ENCODE measurements around the gene TBC1D22A. TPM values are rescaled to one million over a fixed set of nuclear protein-coding genes. Genes with fewer than 3 reads are reported as not detected.

The TBC1D22A gene
- total RNA-seq, 1 experiment from 2014 or later: 20.9 TPM

DNA sequence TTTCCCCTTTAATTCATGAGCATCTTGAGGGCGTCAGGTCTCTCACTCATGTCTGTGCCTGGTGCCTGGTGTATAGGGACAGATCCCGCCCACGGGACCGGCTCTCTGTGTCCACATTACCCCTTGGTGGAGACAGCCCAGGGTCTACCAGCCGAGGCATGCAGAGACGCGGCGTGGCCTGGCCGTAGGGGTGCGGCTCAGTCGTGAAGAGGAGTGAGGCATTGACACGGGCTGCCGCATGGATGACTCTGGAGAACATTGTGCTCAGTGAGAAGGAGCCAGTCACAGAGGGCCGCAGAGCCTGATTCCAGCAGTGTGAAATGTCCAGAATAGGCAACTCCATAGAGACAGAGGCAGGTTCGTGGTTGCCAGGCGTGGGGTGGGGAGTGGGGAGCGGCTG lies 209.8 kb downstream of the TBC1D22A start:
- H3K4me1 ChIP-seq (ENCODE audit: control insufficient read depth in 1 of 2, insufficient read depth in 2 of 2, low read length in 2 of 2): peaks cover 5 to 9% of the 10 kb centered on the region in 2 experiments; a peak in 1 of 4 replicates
- H3K36me3 ChIP-seq (ENCODE audit: control insufficient read depth in 1 of 2, insufficient read depth in 2 of 2, low read length in 2 of 2): no peaks in the 10 kb centered on the region
- CTCF ChIA-PET: no interaction called here
- RAD21 ChIA-PET (ENCODE audit: low non-redundant PET in 1 of 2, low total read pairs in 2 of 2, uncharacterized antibody in 2 of 2, unreplicated experiment in 2 of 2): no interaction called here
- H3K4me3 ChIP-seq (replicated peaks in 1 of 2; ENCODE audit: low read depth in 1 of 2, low read length in 2 of 2): no peak overlapping the region
- intact Hi-C loops (cut with micrococcal nuclease): no loop called here
- TF ChIP-seq ZNF274 (IDR thresholded peaks at IDR 0.05; ENCODE audit: low read depth, low read length) (no peak), POLR2A (IDR thresholded peaks at IDR 0.05; ENCODE audit: borderline replicate concordance, extremely low read depth, insufficient read depth, insufficient read length) (no peak), SP1 (IDR thresholded peaks at IDR 0.05; ENCODE audit: low read depth) (no peak), EZH2 (IDR thresholded peaks at IDR 0.05) (no peak), CEBPB (IDR thresholded peaks at IDR 0.05; ENCODE audit: low read depth) (no peak), YY1 (IDR thresholded peaks at IDR 0.05; ENCODE audit: extremely low read depth, insufficient replicate concordance, low read depth, low read length) (no peak), EZH2phosphoT487 (IDR thresholded peaks at IDR 0.05; ENCODE audit: borderline replicate concordance) (no peak), ZFX (IDR thresholded peaks at IDR 0.05) (no peak), SIN3A (IDR thresholded peaks at IDR 0.05; ENCODE audit: low read depth) (no peak), POLR2AphosphoS5 (IDR thresholded peaks at IDR 0.05; ENCODE audit: low read depth, low read length) (no peak)
- TF ChIP-seq, protein P1, sequence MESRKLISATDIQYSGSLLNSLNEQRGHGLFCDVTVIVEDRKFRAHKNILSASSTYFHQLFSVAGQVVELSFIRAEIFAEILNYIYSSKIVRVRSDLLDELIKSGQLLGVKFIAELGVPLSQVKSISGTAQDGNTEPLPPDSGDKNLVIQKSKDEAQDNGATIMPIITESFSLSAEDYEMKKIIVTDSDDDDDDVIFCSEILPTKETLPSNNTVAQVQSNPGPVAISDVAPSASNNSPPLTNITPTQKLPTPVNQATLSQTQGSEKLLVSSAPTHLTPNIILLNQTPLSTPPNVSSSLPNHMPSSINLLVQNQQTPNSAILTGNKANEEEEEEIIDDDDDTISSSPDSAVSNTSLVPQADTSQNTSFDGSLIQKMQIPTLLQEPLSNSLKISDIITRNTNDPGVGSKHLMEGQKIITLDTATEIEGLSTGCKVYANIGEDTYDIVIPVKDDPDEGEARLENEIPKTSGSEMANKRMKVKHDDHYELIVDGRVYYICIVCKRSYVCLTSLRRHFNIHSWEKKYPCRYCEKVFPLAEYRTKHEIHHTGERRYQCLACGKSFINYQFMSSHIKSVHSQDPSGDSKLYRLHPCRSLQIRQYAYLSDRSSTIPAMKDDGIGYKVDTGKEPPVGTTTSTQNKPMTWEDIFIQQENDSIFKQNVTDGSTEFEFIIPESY (IDR thresholded peaks at IDR 0.05; ENCODE audit: extremely low read depth, insufficient replicate concordance, low read length): no peak
- TF ChIP-seq, protein P2, sequence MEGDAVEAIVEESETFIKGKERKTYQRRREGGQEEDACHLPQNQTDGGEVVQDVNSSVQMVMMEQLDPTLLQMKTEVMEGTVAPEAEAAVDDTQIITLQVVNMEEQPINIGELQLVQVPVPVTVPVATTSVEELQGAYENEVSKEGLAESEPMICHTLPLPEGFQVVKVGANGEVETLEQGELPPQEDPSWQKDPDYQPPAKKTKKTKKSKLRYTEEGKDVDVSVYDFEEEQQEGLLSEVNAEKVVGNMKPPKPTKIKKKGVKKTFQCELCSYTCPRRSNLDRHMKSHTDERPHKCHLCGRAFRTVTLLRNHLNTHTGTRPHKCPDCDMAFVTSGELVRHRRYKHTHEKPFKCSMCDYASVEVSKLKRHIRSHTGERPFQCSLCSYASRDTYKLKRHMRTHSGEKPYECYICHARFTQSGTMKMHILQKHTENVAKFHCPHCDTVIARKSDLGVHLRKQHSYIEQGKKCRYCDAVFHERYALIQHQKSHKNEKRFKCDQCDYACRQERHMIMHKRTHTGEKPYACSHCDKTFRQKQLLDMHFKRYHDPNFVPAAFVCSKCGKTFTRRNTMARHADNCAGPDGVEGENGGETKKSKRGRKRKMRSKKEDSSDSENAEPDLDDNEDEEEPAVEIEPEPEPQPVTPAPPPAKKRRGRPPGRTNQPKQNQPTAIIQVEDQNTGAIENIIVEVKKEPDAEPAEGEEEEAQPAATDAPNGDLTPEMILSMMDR (IDR thresholded peaks at IDR 0.05 in 2 of 3, conservative IDR thresholded peaks at IDR 0.05 in 1 of 3; ENCODE audit: borderline replicate concordance in 1 of 3, insufficient read depth in 1 of 3, low read depth in 2 of 3, low read length in 2 of 3): no peak
- TF ChIP-seq, protein P3, sequence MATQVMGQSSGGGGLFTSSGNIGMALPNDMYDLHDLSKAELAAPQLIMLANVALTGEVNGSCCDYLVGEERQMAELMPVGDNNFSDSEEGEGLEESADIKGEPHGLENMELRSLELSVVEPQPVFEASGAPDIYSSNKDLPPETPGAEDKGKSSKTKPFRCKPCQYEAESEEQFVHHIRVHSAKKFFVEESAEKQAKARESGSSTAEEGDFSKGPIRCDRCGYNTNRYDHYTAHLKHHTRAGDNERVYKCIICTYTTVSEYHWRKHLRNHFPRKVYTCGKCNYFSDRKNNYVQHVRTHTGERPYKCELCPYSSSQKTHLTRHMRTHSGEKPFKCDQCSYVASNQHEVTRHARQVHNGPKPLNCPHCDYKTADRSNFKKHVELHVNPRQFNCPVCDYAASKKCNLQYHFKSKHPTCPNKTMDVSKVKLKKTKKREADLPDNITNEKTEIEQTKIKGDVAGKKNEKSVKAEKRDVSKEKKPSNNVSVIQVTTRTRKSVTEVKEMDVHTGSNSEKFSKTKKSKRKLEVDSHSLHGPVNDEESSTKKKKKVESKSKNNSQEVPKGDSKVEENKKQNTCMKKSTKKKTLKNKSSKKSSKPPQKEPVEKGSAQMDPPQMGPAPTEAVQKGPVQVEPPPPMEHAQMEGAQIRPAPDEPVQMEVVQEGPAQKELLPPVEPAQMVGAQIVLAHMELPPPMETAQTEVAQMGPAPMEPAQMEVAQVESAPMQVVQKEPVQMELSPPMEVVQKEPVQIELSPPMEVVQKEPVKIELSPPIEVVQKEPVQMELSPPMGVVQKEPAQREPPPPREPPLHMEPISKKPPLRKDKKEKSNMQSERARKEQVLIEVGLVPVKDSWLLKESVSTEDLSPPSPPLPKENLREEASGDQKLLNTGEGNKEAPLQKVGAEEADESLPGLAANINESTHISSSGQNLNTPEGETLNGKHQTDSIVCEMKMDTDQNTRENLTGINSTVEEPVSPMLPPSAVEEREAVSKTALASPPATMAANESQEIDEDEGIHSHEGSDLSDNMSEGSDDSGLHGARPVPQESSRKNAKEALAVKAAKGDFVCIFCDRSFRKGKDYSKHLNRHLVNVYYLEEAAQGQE (IDR thresholded peaks at IDR 0.05; ENCODE audit: low read depth): no peak
- TF ChIP-seq, protein P4, sequence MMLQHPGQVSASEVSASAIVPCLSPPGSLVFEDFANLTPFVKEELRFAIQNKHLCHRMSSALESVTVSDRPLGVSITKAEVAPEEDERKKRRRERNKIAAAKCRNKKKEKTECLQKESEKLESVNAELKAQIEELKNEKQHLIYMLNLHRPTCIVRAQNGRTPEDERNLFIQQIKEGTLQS (IDR thresholded peaks at IDR 0.05): no peak
- no peaks in the 10 kb centered on the region for H3K9me2 ChIP-seq (ENCODE audit: insufficient read depth)
- DNase-seq (ENCODE audit: low read depth, low spot score) (no peak), ATAC-seq (no peak)
- no peaks in the 10 kb centered on the region for H3K79me2 ChIP-seq (ENCODE audit: insufficient read depth, low read length)
- no peak overlapping the region for H3K9ac ChIP-seq (ENCODE audit: low read length)
- no peak overlapping the region for H3K27ac ChIP-seq (ENCODE audit: low read depth, low read length)
- H3K27me3 ChIP-seq (ENCODE audit: insufficient read depth, low read length): no peaks in the 10 kb centered on the region
- POLR2A ChIA-PET: no interaction called here
- no TSS peak for BruUV-seq (replicated peaks)
- H3K4me2 ChIP-seq (ENCODE audit: low read length): no peak overlapping the region
- no peaks in the 10 kb centered on the region for H4K20me1 ChIP-seq (ENCODE audit: insufficient read depth)
- H3K9me3 ChIP-seq (ENCODE audit: control insufficient read depth in 1 of 2, insufficient read depth in 1 of 2, low read depth in 1 of 2, low read length in 2 of 2): no peaks in the 10 kb centered on the region
- H2AFZ ChIP-seq (ENCODE audit: low read depth, low read length, poor library complexity, severe bottlenecking): no peak overlapping the region
